Stimulated activated CD4-positive, alpha-beta T cell treated with anti-CD3 and anti-CD28 coated beads, Interleukin-15, amount 100 ng/mL, for 1 hour (primary cell): ENCODE measurements around the gene AGAP4.
"Not testable (repeated sequence)": the region's sequence is repeated elsewhere in the genome, so short reads cannot be mapped to it uniquely, and the experiment has no call there.

Source experiments
- DNase-seq, 2 donors: peaks; one replicate each; pipeline ENCODE4 v3.0.0-alpha.2; 2020; ENCODE audit warnings: low read depth in 1 of 2, low spot score in 1 of 2

AGAP4 gene

DNA sequence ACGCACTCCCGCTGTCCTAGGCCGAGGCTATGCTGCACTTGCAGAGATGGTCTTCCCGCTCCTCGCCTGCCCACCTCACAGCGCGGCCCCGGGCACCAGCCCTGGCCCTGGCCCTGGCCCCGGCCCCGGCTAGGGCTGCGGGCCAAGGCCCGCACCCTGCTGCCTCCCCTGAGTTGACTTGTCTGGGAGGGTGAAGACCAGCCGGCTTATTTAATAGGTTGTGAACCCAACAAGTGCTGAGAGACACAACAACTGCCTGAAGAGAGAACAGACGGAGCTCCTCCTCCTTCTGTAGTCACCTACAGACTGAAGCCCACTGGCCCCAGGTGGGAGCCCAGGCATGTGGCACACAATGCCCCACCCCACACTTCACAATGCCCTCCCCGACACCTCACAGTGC lies at the start of gene AGAP4:
Gene AGAP4 (minus strand): TSS at position 101 of the 400 bp plus-strand sequence. CDS start 153 bp downstream, outside the sequence.
- not testable (repeated sequence) for DNase-seq

DNA sequence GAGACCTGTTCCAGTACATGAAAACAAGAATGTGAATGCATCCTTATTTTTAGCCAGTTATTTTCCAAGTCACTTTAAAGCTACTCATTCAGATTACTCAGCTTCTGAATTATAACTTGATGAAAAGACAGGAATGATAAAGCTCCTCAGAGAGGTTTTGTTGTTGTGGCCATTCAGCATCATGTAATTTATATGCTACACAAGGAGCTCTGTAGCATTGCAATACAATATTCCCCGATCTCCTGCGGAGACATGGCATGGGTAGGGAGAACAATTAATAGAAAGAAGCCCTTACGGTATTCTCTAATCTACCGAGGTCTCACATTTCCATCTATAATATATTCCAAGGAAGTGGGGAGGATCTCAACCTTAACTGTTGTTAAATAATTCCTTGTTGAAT lies 43.4 kb upstream of the AGAP4 start:
- not testable (repeated sequence) for DNase-seq

GRCh38 chr10:45889539-45890230 lies 42.4 kb upstream of the AGAP4 start:
- not testable (repeated sequence) for DNase-seq

GRCh38 chr10:45882880-45883279 lies 35.6 kb upstream of the AGAP4 start:
- not testable (repeated sequence) for DNase-seq

GRCh38 chr10:45865404-45865803 lies 18.1 kb upstream of the AGAP4 start:
- DNase-seq: not testable (repeated sequence)

GRCh38 chr10:45864264-45864663 lies 17.0 kb upstream of the AGAP4 start:
- DNase-seq: not testable (repeated sequence)

DNA sequence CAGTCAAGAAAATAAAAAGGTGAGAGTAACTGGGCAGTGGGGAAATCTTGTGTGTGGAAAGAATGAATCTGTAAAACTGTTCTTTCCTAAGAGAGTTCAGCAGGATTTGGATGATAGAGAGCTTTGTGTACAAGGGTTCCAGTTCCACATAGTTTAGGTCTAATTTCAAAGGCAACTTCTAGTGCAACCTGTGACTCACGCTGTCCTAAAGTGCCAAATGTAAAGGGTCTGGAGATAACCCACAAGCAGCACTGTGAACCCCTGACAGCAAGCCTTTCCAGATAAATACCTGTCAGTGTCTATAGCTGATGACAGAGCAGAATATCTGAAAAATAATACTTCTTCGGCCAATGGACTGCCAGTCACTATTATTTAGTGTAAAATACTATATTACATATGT lies 16.3 kb upstream of the AGAP4 start:
- not testable (repeated sequence) for DNase-seq

DNA sequence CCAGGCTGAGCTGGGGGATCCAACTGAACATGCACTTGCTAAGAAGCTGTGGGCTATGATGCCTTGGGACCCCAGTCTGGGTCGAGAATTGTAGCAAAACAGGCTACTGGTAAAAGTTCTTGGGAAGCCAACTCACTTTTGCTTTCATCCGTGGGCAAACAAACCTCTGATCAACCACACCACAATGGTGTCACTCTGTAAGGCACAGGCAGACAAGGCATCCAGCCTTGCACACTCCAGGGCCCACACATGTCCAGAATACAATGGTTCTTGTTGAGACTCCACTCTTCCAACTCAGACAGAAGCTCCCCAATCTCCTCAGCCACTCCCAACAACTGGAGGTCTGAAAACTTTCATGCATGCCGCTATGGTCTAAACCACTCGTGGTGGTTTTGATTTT lies 10.6 kb upstream of the AGAP4 start:
- not testable (repeated sequence) for DNase-seq

DNA sequence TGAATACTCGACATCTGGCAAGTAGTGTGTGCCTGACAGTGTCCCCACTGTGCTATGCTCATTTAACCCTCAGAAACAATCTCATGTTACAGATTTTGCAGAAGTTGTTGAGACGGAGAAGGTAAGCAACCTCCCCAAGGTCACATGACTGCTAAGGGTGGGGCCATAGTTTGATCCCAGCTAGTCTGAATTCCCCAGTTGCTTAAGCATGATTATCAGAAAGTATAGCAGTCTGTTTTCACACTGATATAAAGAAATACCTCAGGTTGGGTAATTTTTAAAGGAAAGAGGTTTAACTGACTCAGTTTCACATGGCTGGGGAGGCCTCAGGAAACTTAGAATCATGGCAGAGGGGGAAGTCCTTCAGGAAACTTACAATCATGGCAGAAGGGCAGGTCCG lies 1.2 kb upstream of the AGAP4 start:
- DNase-seq: not testable (repeated sequence)

DNA sequence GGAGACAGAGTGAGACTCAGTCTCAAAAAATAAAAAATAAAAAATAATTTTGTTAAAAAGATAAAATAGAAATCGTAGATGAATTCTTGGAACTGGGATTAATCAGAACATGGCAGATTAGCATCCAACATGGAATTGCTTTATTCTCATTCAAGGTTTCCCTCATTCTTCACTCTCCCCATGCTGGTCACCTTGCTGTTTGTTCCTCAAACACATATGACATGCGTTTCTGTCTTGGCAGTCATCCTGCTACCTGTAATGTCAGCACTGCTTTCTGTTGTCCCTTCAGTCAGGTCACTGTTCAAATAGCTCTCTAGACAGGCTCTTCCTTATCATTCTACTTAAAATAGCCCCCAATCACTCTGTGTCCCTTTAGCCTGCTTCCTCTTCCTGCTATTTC lies 24.4 kb downstream of the AGAP4 start:
- not testable (repeated sequence) for DNase-seq

DNA sequence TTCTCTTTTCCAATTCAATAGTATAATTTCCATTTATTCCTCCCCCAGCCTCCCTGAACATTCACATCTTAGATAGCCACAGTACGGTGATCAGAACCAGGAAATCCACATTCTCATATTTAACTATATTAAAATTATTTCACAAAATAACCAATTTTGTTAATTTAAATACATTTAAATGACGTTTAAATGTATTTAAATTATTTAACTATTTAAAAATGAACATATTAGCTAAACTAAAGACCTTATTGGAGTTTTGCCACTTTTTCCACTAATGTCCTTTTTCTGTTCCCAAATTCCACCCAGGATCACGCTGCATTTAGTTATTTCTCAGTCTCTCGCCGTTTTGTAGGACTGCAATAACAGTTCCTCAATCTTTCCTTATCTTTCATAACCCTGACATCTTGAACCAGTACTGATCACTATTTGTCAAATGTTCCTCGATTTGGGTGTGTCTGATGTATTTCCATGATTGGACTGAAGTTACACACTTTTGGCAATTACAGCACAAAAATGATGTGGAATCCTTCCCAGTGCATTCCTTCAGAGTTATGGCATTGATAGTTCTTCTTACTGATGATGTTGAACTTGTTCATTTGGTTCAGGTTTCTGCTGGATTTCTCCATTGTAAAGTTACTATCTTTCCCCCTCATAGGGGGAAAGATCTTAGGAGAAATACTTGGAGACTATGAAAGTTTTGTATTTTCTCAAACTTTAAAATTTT lies 27.0 kb downstream of the AGAP4 start:
- not testable (repeated sequence) for DNase-seq

- no peak for DNase-seq
Observed at GRCh38 chr10:45819552-45819951, 27.7 kb downstream of the AGAP4 start.

- DNase-seq: no peak
Observed at GRCh38 chr10:45817912-45818311, 29.4 kb downstream of the AGAP4 start.

DNA sequence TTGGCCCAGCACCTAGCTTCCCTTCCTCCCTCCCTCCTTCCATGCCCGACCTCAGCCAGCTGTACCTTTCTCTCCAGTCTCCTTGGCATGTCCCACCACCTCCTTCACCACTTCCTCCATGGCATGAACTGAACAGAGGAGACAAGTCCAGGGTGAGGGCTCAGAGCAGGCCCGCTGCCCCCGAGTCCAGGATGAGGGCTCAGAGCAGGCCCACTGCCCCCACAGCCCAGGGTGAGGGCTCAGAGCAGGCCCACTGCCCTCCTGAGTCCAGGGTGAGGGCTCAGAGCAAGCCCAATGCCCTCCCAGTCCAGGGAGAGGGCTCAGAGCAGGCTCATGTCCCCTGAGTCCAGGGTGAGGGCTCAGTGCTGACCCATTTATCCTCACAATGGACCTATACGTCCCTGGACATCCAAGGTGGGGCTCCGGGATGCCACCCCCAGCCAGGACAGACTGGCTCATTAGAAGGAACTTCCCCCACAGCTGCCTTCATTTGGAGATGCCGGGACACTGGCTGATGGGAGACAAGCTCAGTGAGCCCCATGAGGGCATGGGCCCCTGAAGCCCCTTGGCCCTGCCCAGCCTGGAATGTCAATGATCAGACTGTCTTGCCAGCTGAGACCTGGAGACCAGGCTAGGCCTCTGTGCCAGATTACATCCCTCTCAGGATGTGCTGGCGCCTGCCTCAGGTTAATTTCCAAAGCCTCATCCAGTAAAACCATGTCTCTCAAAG lies 30.0 kb downstream of the AGAP4 start:
- DNase-seq: no peak

- DNase-seq: not testable (repeated sequence)
Observed at GRCh38 chr10:45814146-45814545, 33.2 kb downstream of the AGAP4 start.

DNA sequence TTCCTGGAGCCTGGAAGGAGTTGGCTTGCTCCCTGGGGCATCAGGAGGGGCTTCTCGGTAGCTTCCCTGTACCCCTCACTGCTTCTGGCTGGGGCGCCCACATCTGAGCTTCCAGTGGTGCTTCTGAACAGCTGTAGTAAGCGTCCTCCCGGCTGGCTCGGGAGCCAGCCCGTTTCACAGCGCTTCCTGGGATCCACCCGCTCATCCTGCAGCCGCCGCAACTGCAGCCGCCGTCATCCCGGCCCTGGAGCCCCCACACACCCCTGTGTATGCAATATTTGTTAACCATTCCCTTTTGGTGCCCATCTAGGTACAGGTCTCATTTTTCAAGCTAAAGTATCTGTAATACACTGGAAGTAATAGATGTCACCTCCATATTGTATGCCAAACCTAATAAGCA lies 34.3 kb downstream of the AGAP4 start:
- DNase-seq: not testable (repeated sequence)

DNA sequence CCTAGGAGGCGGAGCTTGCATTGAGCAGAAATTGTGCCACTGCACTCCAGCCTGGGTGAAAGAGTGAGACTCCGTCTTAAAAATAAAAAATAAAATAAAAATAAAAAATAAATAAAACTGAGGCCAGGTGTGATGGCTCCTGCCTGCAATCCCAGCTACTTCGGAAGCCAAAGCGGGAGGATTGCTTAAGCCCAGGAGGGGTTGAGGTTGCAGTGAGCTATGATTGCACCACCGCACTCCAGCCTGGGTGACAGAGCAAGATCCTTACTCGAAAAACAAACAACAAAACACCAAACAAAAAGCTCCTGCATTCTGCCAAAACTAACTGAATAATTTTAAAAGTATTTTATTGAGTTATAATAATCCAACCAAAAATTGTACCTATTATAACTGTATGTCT lies 36.2 kb downstream of the AGAP4 start:
- no peak for DNase-seq

DNA sequence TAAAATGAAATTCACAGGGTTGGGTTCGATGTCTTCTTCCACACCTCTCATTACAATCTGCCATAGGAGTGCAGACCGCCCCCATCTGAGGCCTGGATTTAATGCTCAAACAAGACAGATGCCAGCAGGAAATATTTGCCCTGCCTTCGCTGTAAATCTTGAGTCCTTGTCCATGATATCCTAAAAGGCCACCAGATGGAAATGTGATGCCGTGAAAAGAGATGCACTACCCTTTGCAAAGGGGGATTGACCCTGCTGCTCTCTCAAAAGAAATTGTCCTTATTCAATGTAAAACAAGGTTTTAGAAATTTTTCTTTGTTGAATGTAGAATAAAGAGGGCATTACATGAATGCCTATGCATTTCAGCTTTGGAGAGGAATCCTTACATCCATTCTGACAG lies 37.5 kb downstream of the AGAP4 start:
- DNase-seq: no peak

DNA sequence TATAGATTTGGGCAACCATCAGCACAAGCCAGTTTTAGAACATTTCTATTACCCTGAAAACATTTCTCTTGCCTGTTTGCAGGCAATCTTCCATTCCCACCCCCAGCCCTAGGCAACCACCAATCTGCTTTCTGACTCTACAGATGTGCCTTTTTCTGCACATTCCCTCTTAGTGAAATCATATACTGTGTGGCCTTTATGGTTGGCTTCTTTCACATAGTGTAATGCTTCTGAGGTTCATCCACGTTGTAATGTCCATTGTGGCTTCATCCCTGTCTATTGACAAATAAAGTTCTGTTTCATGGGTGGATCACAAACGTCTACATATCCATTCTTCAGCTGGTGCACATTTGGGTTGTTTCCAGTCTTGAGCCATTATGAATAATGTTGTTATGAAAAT lies 42.3 kb downstream of the AGAP4 start:
- DNase-seq: not testable (repeated sequence)

GRCh38 chr10:45803060-45804010 lies 44.0 kb downstream of the AGAP4 start:
- not testable (repeated sequence) for DNase-seq

- not testable (repeated sequence) for DNase-seq
Observed at GRCh38 chr10:45794761-45795160, 52.5 kb downstream of the AGAP4 start.
